RWPE2 (cell line): ENCODE data around the gene CFAP53.

Source experiments
- ATAC-seq: fragments of 200-7000 bp; cut with Tn5 transposase; 3 replicates; pipeline ENCODE4 v1.9.1; 2021; ENCODE audit warnings: low read depth
- DNase-seq: peaks from one replicate; pipeline ENCODE4 v3.0.0-alpha.2; 2020; ENCODE audit warnings: low spot score
- H3K27ac ChIP-seq: fragments of 450-650 bp; 2 replicates; pipeline ENCODE4 v1.5.1; 2017; ENCODE audit warnings: mild to moderate bottlenecking; ENCODE audit not compliant: poor library complexity, severe bottlenecking
- H3K27me3 ChIP-seq: fragments of 250-450 bp; sonication (Bioruptor Pico); 2 replicates; pipeline ENCODE4 v1.5.1; 2021; ENCODE audit warnings: mild to moderate bottlenecking, moderate library complexity; ENCODE audit not compliant: insufficient read depth, poor library complexity, severe bottlenecking
- H3K36me3 ChIP-seq: fragments of 250-450 bp; sonication (Bioruptor Pico); 2 replicates; pipeline ENCODE4 v1.5.1; 2020; ENCODE audit warnings: low read depth, mild to moderate bottlenecking, moderate library complexity
- H3K4me1 ChIP-seq: fragments of 250-450 bp; sonication (Bioruptor Pico); 2 replicates; pipeline ENCODE4 v1.5.1; 2021; ENCODE audit warnings: mild to moderate bottlenecking, moderate library complexity; ENCODE audit not compliant: insufficient read depth, poor library complexity, severe bottlenecking
- H3K4me3 ChIP-seq: fragments of 250-450 bp; sonication (Bioruptor Pico); 2 replicates; pipeline ENCODE4 v1.5.1; 2021; ENCODE audit warnings: mild to moderate bottlenecking, moderate library complexity; ENCODE audit not compliant: severe bottlenecking
- H3K9me3 ChIP-seq: fragments of 250-450 bp; sonication (Bioruptor Pico); 2 replicates; pipeline ENCODE4 v1.5.1; 2021; ENCODE audit warnings: mild to moderate bottlenecking, moderate library complexity; ENCODE audit not compliant: severe bottlenecking
- CTCF ChIP-seq: fragments of 450-650 bp; IDR thresholded peaks from one replicate; pipeline ENCODE4 v1.5.1; 2017; ENCODE audit warnings: mild to moderate bottlenecking, moderate library complexity; ENCODE audit not compliant: poor library complexity, severe bottlenecking

Gene CFAP53

GRCh38 chr18:50196261-50196660, 70.0 kb downstream of the CFAP53 start:
- no peaks in the 10 kb centered on the region for H3K4me1 ChIP-seq
- no peak overlapping the region for H3K4me3 ChIP-seq
- TF ChIP-seq CTCF = no peak
- H3K27ac ChIP-seq = no peak overlapping the region
- no peak for ATAC-seq
- DNase-seq = no peak
- peaks cover 15% of the 10 kb centered on the region for H3K27me3 ChIP-seq
- H3K9me3 ChIP-seq = no peaks in the 10 kb centered on the region
- H3K36me3 ChIP-seq = no peaks in the 10 kb centered on the region

GRCh38 chr18:50195689-50196088, 70.6 kb downstream of the CFAP53 start:
- Histone ChIP-seq H3K4me3 (no peak overlapping the region), H3K27ac (no peak overlapping the region), H3K27me3 (peaks cover 15% of the 10 kb centered on the region), H3K9me3 (no peaks in the 10 kb centered on the region), H3K36me3 (no peaks in the 10 kb centered on the region), H3K4me1 (peaks cover 4% of the 10 kb centered on the region)
- DNase-seq (no peak), ATAC-seq (no peak)
- no peak for TF ChIP-seq CTCF

- no peaks in the 10 kb centered on the region for H3K36me3 ChIP-seq
- H3K9me3 ChIP-seq = no peaks in the 10 kb centered on the region
- H3K4me3 ChIP-seq = peak within 1 kb of the TSS; percentile 86
- peak; percentile 80 for ATAC-seq
- no peak within 1 kb of the TSS for H3K27ac ChIP-seq
- H3K27me3 ChIP-seq = peaks cover 15% of the 10 kb centered on the region
- peaks cover 5% of the 10 kb centered on the region for H3K4me1 ChIP-seq
- peak; percentile 94 for TF ChIP-seq CTCF
- peak; percentile 70 for DNase-seq
Observed at GRCh38 chr18:50194631-50195532, 71.4 kb downstream of the CFAP53 start, which contains the start of gene MYO5B. TSS of gene MYO5B (minus strand) at chr18:50195147. CDS start at chr18:50194793, 354 bp downstream.

- Histone ChIP-seq H3K4me1 (peaks cover 5% of the 10 kb centered on the region), H3K27me3 (peaks cover 15% of the 10 kb centered on the region), H3K36me3 (no peaks in the 10 kb centered on the region), H3K4me3 (peak overlapping the region; percentile 86), H3K9me3 (no peaks in the 10 kb centered on the region), H3K27ac (no peak overlapping the region)
- DNase-seq (no peak), ATAC-seq (peak; percentile 6; the same call in 2 of the 3 replicates)
- no peak for TF ChIP-seq CTCF
Observed at GRCh38 chr18:50193796-50194630, 72.3 kb downstream of the CFAP53 start.
